HG03103 (cell line): ENCODE results near the gene MYO5A.
"Not testable (repeated sequence)": the region's sequence is repeated elsewhere in the genome, so short reads cannot be mapped to it uniquely, and the experiment has no call there.

Source experiments
- ATAC-seq: cut with Tn5 transposase; IDR thresholded peaks from one replicate; pipeline ENCODE4 v1.9.1; 2021; ENCODE audit warnings: low read depth; ENCODE audit not compliant: unreplicated experiment

Gene MYO5A

GRCh38 chr15:52546031-52546751 is 17.5 kb upstream of the MYO5A start:
- ATAC-seq = no peak

GRCh38 chr15:52540374-52541012 is 11.8 kb upstream of the MYO5A start:
- ATAC-seq = no peak

- no peak for ATAC-seq
Observed at GRCh38 chr15:52537459-52537858, 8.8 kb upstream of the MYO5A start.

- no peak for ATAC-seq
Observed at GRCh38 chr15:52532427-52532826, 3.7 kb upstream of the MYO5A start.

DNA sequence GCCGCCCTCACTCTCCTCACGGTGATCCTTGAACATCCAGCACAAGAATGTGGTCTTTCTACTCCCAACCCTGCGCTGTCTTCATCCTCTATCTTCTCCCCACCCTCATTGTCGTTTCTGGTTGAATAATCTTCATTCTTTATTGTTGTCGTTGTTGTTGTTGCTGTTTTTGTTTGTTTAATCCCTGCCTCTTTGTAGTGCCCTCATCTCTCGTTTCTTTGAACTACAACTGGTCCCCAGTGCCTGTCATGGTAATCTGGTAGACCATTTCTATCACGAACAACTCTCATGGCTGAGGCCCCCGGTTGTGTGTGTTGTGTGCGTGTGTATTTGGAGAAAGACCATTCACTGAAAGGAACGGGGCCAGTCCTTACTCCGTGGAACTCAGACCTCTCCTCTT is 1.3 kb upstream of the MYO5A start:
- ATAC-seq = no peak

DNA sequence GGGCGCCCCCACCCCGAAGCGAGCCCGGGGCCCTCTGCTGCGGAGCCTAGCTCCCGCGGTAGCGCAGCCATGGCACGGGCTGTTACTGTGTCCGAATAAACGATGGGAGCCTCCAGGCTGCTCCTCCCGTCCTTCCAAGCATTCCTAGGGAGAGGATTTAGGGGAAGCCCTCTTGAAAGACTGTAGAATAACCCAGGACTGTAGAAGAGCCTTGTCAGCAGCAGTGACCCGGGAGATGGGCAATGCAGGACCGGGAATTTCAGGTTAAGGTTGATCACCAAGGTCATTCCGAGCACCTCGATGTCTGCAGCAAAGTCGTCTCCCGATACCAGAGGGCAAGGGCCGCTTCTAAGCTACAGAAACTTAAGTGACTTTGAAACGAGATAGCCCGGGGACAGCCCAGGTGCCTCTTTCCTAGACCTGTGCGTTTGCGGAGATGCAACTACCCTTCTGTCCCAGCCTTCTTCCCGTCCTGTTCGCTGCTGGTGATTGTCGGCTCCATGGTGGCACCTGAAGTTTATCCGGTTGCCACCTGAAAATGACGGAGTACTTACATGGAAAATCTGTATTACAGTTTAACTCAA is 753 bp upstream of the MYO5A start:
- no peak for ATAC-seq

DNA sequence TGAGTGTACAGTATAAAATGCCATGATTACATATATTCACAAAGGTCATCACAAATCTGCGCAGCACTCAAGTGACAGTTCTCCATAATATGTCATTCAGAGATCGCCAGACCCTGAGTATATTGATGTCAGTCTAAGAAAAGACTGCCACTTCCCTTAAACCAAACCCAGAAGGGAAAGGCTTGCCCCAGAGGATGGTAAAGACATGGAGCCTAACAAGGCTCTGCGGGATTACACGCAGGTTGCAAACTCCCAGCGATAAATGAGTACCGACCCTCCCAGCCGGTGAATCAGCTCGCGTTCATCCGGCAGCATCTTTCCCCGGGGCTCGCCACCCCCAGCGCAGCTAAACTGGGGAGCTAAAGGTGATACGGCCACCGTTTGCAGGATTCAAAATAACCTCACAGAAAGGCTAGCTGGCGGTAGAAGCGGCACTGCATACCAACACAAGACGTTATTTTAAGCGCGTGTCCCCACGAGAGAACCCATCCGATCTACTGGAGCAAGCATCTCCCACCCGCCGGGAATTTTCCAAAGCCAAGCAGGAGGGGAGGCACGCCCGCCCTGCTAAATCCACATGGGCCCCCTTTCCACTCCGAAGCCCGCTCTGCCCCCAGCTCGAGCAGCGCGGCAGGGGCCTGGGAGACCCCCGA is 643 bp downstream of the MYO5A start:
- ATAC-seq = no peak

- no peak for ATAC-seq
Observed at GRCh38 chr15:52527196-52527910, 1.3 kb downstream of the MYO5A start.

DNA sequence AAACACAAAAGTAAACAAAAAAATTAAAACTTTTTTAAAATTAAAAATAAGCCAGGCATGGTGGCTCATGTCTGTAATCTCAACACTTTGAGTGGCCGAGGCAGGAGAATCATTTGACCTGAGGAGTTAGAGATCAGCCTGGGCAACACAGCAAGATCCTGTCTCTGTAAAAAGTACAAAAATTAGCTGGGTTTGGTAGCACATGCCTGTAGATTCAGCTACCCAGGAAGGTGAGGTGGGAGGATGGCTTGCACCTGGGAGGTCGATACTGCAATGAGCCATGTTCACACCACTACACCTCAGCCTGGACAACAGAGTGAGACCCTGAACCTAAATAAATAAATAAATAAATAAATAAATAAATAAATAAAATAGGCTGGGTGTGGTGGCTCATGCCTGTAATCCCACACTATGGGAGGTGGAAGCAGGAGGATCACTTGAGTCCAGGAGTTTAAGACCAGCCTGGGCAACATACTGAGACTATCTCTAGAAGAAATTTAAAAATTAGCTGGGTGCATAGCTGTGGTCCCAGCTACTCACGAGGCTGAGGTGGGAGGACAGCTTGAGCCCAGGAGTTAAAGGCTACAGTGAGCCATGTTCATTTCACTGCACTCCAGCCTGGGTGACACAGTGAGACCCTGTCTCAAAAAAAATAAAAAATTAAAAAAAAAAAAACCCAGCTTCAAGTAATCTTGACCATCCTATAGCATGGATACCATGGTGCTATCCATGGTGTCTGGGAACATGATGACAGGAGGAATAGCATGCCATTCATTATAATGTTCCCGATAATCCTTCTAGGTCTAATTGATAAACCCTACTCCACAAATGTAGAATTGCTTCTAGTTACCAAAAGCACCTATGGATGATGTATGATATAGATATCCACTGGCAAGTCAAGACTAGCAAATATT is 4.2 kb downstream of the MYO5A start:
- no peak for ATAC-seq

- no peak for ATAC-seq
Observed at GRCh38 chr15:52523647-52524046, 5.0 kb downstream of the MYO5A start.

DNA sequence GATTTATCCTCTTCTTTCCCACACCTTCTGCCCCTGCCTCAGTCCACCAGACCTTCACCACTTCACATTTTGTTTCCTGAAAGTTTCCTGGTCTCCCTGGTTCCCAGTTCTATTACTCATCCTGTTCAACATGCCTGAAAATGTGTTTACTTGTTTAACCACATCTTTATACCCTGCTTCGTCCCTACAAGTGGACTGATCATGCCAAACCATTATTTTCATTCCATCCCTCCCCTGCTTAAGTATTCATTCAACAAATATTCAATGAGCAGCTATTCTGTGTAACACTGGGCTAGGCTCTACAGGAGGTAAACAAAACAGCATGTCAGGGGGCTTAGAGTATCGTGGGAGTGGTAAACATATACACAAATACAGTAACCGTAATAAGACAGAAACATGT is 5.5 kb downstream of the MYO5A start:
- ATAC-seq = no peak

DNA sequence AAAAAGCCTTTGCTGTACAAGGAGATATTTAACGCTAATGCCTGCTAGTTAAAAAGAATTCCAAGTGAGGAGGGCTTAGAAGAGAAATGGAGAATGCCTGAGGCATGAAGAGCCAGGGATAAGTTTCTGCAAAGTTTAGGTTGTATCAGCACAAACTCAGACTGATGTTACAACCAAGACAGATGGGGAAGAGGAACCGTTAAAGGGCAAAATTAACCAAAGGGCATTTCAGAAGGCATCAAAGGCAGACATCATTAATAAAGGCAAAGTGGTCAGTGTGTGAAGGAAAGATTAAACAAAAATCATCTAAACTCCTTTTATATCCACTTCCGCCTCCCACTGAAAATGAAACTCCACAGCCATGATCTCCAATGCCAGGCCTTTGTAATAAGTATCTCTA is 7.0 kb downstream of the MYO5A start:
- ATAC-seq = no peak

DNA sequence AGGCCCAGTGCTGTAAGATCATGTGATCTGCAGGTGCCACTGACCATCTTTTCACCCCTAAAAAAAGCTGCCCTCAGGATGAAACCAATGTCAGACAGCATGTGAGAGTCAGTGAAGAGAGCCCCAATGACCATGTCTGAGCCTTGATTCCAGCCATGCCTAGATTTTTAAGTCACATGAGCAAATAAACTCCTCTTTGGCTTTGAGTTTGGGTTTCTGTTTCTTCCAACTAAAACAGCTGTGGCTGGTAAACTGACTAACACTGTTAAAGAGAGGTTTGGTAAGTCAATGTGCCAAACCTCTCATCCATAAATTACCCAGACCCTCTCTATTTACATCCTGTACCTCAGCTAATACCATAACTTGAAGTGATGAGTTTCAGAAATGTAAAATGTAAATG is 8.3 kb downstream of the MYO5A start:
- ATAC-seq = no peak

DNA sequence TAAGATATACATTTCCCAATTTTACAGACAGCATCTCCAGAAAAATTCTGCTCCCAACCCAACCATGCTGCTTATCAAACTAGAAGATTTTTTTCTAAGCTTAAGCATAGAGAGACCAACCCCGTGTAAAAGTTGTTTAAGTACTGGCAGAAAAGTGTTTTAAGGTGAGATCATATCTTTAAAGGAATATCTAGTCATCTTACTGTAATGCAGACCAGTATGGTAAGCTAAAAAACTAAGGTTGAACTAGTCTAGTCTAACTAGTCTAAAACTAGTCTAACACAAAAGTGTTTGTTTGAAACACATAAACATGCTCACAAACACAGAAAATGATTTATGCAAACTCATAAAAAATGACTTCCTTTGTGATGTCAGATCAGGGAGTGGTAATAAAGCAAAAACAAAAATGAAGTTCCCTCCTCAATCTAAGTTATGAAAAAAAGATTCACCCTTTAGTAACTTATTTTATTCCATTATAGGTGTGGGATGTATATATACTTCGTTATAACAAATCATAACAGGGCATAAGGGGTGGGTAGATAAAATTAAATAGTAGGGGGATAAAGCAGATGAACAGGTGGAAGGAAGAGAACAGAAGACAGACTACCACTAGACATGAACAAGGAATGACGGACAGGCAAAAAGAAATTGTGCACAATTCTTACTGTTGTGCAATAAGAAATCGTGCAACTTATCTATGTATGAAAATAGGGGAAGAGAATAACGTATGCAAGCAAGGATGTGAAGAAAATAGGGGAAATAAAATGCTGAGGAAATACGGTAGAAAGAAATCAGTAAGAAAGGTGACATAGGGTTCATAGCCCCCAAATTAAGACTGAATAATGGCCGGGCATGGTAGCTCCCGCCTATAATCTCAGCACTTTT is 10.0 kb downstream of the MYO5A start:
- ATAC-seq = no peak

GRCh38 chr15:52517014-52517413 is 11.7 kb downstream of the MYO5A start:
- no peak for ATAC-seq

DNA sequence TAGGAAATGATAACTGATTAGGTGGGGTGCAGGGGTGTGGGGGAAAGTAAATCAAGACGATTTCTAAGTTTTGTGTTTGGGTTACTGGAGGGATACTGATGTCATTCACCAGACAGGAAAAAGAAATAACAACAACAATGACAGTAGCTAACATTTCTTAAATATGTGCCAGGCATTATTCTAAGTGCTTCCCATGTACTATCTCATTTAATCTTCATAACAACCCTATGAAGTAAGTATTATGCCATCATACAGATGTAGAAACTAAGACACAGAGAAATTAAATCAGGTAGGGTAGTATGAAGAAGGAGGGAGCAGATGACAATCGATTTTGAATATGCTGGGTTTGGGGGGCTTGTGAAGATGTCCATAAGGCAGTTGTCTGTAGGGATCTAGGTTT is 13.3 kb downstream of the MYO5A start:
- no peak for ATAC-seq

- no peak for ATAC-seq
Observed at GRCh38 chr15:52514482-52514881, 14.2 kb downstream of the MYO5A start.

GRCh38 chr15:52512869-52513268 is 15.8 kb downstream of the MYO5A start:
- not testable (repeated sequence) for ATAC-seq

- no peak for ATAC-seq
Observed at GRCh38 chr15:52511084-52511483, 17.6 kb downstream of the MYO5A start.
